GM19023 (cell line): ENCODE data around the gene PMEL.

Source experiments
- ATAC-seq: cut with Tn5 transposase; IDR thresholded peaks from one replicate; pipeline ENCODE4 v1.9.1; 2021; ENCODE audit warnings: mild to moderate bottlenecking, moderate library complexity; ENCODE audit not compliant: unreplicated experiment

PMEL gene

GRCh38 chr12:55942577-55943136 lies 23.2 kb downstream of the PMEL start:
- ATAC-seq: no peak

DNA sequence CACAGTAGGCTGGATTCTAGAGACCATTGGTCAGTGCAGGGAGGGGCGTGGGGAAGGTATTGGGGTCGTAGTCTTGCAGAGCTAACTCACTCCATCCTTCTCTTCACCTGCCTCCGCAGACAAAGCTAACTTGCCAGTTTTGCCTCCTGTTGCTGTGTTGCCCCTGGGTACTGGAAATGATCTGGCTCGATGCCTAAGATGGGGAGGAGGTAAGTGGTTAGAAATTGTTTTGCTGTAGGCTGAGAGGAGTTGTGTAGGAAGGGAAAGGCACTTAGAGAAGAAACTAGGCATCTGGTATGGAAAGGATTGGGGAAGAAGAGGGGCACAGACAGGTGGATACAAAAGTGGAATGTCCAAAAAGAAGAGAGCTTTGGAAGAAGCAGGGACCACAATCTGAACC lies 23.8 kb downstream of the PMEL start:
- no peak for ATAC-seq

DNA sequence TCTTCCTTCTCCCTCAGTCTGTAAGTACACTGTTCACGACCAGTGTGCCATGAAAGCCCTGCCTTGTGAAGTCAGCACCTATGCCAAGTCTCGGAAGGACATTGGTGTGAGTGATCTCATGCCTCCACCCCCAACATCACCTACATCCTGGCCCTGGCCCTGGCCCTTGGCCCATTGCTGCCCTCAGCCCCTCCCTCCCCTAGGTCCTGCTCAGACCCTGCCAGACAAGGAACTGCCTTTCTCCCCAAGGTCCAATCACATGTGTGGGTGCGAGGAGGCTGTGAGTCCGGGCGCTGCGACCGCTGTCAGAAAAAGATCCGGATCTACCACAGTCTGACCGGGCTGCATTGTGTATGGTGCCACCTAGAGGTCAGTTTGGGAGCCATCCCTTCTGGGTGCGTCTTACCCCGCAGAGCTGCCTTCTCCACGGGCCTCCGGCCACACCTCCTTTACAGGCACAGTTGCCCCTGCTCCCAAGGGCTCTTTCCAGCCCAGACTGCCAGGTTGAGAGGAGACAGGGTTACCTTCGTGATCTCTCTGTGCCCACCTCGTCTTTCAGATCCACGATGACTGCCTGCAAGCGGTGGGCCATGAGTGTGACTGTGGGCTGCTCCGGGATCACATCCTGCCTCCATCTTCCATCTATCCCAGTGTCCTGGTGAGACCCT lies 25.6 kb downstream of the PMEL start:
- ATAC-seq: peak; percentile 98

- no peak for ATAC-seq
Observed at GRCh38 chr12:55938826-55939501, 26.9 kb downstream of the PMEL start.

DNA sequence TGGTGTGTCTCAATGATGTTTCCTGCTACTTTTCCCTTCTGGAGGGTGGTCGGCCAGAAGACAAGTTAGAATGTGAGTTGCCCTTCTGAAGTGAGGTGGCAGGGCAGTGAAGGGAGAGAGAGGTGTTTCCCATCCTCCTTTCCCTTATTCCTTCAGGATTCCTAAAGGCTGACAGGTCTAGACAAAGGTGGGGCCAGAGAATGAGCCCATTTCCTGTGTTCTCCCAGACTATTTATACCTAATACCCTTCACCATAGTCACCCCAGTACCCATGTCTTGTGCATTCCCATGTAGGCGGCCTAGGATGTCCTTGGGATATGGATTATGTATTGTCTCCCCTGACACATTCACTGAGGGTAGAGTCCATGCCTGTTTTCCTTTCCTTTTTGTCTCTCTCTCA lies 27.9 kb downstream of the PMEL start:
- ATAC-seq: no peak

GRCh38 chr12:55935738-55936151 lies 30.1 kb downstream of the PMEL start:
- no peak for ATAC-seq

DNA sequence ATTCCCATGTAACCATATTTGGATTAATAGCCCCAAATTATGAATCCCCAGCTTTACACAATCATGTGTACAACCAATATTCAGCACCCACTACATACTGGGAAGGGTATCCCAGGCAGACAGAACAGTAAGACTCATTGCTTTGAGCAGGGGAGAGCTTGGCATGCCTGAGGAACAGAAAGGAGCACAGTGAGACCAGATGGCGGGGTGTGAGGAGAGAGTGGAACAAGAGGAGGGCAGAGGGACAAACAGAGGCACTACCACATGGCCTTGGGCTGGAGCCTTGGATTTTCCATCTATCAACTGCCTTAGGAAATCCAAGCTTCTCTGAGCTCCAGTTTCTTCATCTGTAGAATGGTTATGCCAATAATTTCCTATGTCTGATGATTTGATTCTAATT lies 31.1 kb downstream of the PMEL start:
- no peak for ATAC-seq

DNA sequence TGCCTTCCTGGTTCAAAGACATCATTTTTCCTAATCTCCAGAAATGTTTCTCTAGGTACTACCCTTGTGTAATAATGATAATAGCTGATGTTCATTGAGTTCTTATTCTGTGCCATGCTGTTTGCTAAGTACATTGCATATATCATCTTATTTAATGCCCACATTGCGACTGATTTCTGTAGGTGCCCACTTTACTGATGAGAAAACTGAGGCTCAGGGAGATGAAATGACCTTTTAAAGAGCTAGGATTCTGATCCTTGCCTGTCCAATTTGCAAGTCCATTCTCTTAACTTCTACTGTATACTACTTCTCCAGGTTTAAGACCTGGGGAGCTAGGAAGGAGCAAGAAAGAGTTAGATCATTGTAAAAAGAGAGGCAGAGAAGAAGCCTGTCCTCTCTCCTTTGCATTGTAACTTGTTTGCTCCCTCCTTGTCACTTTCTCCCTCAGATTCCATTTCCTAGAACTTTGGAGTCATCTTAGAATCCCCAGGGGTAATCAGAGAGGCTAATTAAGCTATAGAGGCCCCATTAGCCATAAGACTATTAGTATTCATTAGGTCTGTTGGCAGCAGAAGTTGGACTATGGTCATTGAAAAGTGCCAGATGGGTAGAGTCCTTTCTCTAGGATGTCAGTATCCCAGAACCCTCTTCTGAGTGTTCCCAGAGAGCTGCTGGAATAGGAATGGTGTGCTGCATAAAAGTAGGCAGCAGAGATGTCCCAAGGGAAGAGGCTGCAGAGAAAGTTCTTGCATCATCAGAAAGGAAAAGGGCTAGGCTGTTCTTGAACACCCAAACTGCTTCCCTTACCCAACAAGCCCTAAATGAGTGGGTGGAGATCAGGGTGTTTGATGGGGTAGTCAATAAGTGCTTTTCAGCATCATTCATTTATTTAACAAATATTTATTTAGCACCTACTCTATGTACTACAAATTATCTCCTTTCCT lies 31.8 kb downstream of the PMEL start:
- ATAC-seq: no peak

DNA sequence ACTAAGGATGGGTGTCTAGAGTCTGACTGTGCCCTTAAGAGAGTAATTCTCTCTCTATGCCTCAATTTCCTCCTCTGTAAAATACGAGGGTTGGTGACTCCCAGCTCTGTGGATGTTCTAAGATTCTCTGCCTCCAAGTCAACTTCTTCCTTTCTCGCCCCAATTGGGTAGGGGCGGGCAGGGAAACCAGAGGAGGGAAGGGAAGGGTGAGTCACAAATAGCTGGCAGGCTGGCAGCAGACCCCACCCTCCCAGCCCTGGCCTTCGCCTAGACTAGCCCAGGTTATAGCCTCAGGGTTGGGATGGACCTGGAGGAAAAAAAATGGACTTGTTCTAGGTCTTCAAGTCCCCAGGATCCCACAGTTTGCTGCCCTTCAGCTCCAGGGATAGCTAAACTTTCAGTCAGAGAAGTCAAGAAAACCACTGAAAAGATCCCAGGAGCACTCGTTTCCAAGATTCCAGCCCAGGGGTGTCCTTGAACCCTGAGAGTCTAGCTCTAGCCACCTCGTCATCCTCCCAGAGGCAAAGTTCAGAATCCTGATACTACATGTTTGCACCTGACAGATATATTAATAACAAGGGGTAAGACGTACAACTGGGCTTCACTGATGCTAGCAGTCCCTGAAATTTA lies 32.6 kb downstream of the PMEL start:
- ATAC-seq: no peak

DNA sequence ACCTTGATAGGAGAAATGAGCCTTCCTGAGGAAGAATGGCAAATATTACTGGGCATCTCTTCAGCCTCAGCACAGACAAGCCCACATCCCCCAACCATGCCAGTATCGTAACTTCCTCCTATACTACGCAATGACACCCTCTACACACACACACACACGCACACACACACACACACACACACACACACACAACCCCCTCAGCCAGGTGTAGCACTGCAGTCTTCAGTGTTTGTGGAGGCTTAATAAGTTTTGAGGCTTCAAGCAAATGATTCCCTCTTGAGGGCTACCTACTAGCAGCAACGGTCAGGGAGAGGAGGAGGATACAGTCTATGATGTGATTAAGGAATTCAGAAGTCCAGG lies 33.3 kb downstream of the PMEL start:
- no peak for ATAC-seq

GRCh38 chr12:55931780-55932550 lies 33.9 kb downstream of the PMEL start:
- ATAC-seq: no peak

DNA sequence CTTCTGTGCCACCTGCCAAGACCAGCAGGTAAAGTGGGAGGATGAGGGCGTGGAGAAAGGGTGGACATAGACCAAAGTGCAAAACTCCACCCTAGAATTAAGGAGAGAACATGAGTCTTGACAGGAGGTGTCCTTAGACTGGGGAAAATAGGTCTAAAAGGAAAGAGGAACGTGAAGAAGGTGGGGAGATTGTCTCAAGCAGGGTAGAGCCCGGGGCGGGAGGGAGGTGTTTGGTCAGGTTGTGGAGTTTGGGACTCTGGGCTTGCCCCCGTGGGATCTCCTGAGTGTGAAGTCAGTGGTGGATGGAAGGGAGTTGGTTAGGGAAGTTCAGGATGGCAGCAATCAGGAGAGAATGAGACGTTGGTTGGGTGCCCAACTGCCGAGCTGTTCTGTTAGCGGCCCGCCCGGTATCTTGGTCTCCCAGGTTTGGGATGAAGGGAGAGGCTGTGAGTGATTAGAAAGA lies 34.5 kb downstream of the PMEL start:
- ATAC-seq: no peak

DNA sequence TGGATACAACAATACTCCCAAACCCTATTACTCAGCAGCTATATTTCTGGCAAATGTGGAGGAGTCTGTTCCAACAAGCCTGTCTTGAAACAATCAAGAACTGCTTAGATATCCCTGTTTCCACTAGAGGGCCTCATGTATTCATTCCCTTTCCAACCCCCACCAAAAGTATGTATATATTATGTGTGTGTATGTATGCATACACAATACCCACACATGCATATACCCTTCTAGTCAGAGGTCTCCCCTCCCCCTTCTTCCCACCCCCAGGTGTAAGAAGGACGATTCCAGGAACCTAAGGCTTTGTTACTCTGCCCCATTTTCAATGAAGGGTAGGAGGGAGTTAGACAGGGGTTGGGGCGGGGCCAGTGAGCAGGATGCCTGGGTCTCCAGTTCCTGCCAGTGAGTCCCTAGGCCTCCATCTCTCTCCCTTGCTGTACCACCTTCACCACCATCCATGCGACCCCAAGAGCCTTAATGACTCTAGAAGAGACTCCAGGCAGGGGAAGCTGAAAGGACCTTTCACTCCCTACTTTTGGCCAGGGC lies 35.0 kb downstream of the PMEL start, which contains the start of gene DGKA:
DGKA (plus strand) TSS at position 392 of the 546 bp plus-strand sequence. CDS start 5,342 bp downstream, outside the sequence.
- ATAC-seq: no peak

DNA sequence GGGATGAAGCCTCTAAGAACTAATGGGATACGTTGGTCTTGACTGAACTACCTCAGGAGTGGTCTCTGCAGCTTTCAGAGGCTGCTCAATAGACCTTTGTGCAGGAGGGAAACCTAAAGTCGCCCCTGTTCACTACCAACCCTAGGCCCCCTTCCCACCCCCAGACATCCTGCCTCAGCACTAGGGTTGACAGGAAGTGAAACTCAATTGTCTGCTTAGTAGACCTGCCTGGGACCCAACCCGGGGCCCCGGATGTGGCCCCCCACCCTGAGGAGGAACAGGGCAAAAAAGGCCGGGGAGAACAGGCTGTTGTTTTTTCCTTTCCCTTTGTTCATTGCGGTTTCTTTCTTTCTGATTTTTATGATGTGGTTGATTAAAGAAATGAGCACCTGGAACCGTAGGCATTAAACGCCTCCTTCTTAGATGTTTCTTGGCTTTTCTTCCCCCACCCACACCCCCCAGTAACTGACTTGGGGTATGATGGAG lies 36.5 kb downstream of the PMEL start:
- peak; percentile 33 for ATAC-seq

- peak; percentile 30 for ATAC-seq
Observed at GRCh38 chr12:55927588-55928502, 38.0 kb downstream of the PMEL start, which contains the start of gene PYM1. Gene PYM1, minus strand, starts transcription at chr12:55927894. Its CDS starts 133 bp downstream, at chr12:55927761.

DNA sequence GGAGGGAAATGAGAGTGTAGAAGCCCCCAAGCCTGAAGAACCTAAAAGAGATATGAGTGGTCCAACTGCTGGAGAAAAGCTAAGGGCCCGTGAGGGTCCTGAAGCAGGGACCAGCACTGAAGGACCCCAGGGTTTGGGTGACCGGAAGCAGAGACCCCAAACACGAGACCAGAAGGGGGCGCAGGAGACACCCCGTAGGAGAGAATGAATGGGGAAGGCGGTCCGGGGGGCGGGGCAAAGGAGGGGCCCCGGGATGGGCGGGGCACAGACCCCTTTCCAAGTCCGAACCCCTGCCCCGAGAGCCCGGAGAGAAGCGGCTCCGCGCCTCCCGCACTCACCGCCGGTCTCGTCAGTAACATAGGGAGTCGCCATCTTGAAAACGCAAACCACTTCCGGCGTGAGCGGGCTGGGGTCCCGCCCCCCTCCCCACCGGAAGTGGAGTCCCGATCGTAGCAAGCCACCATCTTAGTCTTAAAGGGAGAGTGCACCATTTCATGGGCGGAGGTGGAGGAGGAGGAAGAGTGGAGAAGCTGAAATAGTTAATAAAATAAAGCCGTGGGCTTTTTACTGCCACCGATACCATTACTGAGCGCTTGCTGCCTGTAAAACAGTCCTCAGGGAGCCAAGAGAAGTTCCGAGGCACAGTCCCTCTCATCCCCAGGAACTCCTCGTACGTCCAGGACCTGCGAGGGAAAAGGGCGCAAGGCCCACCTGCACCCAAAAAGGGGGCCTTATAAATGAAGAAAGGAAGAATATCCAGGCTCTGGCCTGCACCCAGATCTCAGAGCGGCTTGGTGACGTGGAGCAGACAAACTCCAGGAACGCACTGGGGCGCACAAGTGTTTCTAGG lies 38.9 kb downstream of the PMEL start:
- peak; percentile 41 for ATAC-seq
